CD4-positive, alpha-beta T cell treated with Interleukin-15 for 1 hour (primary cell): ENCODE data around the gene SLC43A3.
A peak's percentile ranks its signal among the peaks of the same experiment; 100 is the strongest.

ENCODE experiments used
- DNase-seq: peaks from one replicate; pipeline ENCODE4 v3.0.0-alpha.2; 2020

Gene SLC43A3

DNA sequence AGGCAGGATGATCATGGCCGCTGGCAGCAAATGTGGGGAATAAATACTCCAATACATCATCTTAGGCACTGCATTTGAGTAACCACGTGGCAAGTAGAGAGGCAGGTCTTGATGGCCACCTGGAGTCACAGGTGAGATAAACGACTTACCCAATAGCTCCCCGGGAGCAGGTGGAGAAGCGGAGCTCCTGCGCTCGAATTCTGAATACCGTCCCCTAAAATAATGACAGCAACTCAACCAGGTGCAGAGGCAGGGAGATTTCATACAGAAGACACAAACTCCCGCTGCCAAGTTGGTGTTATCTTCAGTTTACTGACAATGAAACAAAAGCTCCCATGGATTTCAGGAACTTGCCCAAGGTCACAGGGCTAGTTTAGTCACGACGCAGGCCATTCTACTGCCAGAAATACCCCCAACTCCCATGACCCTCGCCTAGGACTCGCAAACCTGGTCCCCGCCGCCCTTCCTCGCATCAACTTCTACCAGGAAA is 437 bp downstream of the SLC43A3 start:
- no peak for DNase-seq

DNA sequence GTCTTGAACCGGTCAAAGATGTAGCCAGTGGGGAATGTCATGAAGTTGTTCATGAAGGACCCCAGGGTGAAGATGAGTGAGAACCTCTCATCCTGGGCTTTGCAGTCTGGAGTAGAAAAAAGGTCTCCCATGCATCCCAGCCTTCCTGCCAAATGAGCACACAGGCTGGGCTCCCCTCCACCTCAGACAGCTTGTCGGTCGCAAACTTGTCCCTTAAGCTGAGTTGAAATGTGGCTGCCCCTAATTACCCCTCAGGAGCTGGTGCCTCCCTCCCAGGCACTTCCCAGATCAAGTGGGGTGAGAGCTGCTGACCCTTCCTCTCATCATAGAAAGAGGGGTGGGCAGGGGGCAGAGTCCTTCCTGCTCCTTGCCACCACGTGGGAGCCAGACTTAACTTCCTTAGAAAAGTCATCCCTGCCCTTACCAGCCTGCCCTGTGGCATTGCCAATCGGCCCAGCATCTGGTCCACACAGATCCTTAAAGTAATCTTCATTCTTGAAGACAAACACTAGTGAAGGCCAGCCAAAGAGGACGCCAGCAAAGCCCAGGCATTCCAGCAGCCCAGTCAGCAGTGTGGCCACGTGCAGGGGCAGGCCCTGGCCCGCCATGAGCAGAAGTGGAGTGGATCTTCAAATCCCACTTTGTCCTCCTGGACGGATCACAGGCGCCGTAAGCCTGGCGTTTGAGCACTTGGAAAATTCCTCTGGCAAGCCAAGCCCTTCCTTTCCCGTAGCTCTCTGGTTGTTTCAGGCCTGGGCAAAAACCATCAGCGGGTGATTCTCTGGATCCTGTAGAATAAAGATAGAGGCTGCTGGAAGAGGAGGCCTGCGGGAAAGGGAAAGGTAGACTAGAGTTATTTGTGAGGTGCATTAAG is 1.1 kb downstream of the SLC43A3 start:
- no peak for DNase-seq

DNA sequence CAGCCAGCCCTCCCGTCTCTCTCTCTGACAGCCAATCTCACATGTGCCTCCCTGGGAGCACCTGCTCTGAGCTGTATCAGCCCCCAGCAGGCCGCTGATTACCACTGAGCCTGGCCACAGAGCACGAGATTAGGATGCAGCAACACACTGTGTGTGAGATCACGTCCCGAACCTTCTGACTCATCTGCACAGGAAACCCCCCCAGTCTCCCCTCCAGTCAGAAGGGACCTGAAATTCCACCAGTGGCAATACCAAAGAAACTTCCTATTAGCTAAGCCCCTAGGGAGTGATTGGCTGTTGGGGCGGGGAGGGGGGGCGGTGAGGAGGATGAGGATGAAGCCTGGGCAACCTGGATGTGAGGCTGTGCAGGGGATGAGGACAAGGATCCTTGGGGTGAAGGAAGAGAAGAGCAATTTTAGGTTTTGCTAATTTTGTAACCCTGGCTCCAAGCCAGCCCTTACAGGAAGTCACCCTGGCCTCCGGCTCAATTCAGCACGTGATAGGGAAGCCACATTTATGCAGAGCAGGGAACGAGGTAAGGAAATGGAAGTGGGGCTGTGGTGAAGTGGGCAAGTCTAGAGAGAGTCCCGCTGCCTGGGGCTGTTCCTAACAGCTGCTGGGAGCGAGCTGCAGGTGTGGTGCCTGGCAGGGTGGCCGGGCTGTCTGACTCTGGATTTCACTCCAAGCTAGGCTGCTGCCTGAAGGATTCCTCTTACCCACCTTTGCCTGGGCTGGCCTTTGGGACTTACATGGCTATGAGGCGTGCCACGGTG is 1.9 kb downstream of the SLC43A3 start:
- DNase-seq, result peak; percentile 87

DNA sequence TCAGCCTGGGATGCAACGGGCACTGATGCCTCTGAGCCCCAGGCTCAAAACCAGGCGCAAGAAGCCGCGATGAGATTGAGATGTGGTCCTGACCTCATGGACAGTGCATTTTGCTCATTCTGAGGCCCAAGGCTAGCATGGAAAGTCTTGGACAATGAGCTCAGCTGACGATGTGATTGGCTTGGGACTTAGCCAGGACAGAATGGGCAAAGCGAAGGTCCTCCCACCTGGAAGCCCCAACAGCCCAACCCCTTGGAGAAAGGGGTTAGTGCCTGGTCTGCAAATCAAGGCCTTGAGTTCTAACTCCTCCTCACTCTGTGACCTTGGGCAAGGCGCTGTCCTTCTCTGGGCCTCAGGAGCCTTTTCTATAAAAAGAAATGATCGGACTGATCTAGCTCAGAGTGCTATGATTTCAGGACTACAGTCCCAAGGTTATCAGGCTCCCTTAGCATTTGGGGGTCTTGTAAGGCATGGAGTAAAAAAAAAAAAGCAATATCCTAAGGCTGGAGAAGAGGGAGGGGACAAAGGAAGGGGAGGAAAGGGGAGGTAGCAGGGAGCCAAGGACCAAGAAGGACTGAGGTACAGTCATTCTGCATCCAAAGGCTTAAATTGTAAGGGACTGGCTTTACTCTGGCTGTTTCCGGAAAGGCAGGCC is 2.7 kb downstream of the SLC43A3 start:
- DNase-seq, result no peak

DNA sequence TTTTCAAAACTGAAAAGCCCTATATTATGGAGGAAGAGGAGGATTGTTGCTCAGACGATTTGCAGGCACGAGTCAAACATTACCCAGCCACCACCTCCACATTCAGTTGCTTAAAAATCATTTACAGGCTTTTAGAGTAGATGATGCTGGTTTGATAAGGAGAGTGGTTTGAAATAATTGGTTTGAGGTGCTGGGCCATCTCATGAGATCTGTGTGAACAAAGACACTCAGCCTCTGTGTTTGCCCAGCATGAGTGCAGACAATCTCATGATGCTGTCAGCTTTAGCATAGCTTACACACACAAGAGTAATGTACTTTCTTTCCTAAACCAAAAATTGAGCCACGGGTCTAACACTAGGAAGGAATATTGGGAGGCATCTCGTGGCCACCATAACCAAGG is 4.3 kb downstream of the SLC43A3 start:
- no peak for DNase-seq

DNA sequence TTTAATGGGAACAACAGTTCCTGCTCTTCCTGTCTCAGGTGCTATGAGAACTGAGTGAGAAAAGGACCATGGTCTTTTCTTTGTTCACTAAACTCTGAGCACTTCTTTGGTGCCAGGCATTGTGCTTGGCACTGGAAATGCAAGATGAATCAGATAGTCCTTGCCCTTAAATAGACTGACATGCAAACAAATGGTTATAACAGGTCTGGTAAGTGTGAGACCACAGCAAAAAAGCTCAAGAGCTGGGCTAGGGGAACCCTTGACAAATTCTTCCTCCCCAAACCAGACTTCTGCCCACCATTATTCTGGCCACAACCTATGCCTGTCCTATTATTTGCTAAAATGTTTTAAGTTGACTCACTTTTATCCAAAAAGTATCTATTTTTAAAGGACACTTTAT is 5.1 kb downstream of the SLC43A3 start:
- no peak for DNase-seq

DNA sequence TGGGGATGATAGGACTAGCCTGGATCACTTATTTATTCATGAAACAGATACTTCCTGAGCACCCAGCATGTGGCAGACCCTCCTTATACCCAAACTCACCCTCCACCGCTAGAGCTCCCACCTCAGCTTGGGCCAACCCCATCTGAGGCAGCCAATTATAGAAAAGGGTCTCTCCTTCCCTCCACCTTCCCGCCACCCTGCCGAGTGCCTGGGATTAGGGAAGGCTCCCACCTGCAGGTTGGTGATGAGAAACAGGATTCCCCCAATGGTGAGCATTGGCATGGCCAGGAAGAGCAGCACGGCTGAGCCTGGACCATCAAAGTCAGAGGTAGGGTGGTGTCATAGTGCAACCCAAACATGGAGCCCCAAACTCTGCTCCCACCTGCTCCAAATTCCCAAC is 5.9 kb downstream of the SLC43A3 start:
- no peak for DNase-seq

DNA sequence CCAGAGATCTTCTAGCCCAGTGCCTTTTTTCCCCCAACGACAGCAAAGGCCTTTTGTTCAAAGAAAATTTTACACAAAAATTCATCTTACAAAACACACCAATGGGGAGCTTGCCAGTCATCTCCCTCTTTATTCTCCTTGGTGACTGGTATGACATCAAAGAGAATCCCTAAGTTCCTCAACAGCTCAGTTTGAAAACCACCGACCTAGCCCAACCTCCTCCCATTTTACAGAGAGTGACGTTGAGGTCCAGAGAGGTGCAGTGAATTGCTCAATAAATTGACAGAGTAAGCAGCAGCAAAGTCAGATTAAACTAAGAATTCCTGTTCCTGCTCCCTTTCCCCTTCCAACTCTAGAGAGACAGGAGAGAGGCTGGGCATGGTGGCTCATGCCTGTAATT is 7.8 kb downstream of the SLC43A3 start:
- DNase-seq, result no peak

DNA sequence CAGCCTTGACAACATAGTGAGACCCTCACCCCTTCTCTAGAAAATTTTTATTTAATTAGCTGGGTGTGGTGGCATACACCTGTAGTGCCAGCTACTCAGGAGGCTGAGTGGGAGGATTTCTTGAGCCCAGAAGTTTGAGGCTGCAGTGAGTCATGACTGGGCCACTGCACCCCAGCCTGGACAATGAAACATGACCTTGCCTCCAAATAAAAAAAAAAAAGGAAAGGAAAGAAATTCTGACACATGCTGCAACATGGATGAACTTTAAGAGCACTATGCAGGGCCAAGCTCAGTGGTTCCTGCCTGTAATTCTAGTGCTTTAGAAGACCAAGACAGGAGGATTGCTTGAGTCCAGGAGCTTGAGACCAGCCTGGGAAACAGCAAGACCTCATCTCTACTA is 8.8 kb downstream of the SLC43A3 start:
- no peak for DNase-seq

DNA sequence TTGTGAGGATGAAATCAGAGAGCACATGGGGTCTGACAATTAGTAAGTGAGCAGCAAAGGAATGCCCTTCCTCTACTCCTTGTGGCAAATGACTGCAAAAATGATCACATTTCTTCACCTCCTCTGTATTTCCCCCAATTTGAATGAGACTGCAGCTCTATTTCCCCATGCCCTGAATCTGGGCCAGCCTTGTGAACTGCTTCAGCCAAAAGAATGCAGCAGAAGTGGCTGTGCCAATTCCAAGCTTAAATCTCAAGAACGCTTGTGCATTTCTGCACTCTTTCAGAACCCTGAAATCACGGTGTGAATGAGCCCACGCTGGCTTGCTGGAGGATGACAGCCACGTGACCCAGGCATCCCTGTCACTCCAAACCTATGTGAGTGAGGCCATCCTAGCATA is 9.9 kb downstream of the SLC43A3 start:
- DNase-seq, result no peak

DNA sequence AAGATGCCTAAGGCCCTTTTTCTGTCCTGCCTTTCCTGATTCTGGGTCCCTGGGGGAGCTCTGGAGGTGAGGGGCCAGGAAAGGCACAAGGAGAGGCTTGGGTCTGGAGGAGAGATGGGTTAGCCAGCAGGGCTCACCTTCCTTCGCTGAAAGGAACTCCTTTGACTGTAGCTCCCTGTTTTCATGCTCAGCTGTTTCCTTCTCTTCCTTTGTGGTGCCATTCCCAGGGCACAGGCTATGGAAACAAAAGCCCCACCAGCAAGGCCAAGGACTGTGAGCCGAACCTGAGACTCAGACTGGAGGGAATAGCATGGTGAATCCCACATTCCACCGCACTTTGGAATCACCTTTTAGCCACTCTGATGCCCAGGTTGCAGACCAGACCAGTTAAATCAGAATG is 10.5 kb downstream of the SLC43A3 start:
- no peak for DNase-seq

DNA sequence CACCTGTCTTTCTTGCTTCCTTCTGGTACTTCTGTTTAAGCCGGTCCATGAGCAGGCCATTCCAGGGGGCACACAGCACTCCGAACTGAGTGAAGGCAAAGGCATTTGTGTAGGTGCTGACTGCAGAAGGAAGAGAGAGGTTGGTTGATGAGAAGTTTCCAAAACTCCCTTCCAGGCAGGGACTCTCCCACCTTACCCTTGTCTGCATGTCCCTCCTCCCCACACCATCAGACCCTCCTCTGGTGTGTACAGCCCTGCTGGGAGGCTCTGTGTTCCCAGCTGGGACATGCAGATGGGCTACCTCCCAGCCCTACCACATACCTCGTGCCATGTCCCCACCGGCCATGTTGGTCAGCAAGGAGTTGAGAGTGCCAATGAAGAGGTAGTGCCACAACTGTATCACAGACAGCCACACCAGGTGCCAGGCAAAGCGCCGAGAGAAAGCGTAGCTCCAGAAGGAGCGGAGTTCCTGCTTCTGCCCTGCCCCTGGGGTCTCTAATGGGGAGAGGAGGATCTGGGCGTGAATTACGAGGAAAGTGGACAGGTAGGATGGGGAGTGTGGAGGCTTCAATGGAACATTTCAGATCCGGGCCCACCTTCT is 12.2 kb downstream of the SLC43A3 start:
- DNase-seq, result no peak

DNA sequence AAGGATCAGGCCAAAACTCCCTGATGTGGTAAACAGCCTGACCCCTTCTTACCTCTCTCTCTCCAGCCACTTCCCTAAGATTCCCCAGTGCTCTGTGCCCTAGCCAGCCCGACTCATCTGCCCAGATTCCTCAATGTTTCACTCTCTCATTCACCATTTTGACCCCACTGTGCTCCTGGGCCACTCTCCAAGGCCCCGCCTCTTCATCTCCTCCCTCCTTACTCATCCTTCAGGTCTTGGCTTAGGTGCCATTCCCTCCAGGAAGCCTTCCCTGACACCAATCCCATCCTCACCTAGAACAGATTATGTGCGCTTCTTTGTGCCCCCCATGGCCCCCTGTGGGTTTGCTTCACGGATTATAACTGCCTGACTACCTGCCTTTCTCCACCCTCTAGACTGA is 13.2 kb downstream of the SLC43A3 start:
- DNase-seq, result no peak

DNA sequence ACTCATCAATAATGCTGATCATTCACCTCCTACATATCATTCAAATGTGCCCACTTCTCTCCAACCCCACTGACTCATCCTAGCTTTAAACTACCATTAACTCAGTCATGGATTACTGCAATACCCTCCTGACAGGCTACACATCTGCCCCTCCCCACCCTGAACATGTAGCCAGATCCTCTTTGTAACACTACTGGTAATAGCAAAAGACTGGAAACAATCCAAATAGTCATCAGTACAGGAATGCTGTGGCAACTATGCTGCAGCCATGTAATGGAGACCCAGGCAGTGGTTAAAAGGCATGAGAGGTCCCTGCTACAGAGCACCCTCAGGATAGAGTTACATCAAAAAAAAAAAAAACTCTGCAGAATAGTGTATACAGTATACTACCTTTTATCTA is 16.6 kb downstream of the SLC43A3 start:
- no peak for DNase-seq

DNA sequence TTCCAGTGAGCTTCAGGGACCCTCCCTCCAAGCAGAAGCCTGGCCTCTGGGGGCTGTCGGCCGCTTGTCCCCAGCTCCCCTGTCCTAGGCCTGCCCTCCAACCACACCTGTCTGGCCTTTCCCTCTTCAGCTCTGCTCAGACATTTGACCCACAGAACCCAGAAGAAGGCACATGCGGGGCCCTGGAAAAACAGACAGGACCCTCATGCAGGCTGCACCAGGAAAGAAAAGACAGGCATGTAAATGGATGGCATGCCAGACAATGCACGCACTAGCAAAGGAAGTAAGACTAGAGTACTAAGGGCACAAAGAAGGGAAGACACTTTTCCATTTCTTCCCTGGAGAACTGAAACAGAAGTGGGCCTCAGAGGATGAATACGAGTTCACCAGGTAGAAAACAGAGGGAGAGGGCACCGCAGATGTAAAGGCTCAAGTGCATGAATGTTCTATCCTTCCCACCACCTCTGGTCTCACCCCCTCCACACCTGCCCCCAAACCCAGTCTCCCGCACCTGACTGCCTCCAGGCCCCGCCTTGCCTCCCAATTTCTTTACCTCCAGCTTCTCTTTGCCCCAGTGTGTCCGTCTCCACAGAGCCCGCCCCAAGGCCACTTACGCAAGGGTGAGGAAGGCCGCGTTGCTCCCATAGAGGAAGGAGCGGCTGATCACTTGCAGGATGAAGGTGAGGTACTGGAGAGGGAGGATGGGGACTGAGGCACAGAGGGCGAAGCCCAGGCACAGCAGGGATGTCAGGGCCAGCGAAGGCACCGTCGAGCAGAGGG is 17.4 kb downstream of the SLC43A3 start:
- DNase-seq, result no peak

DNA sequence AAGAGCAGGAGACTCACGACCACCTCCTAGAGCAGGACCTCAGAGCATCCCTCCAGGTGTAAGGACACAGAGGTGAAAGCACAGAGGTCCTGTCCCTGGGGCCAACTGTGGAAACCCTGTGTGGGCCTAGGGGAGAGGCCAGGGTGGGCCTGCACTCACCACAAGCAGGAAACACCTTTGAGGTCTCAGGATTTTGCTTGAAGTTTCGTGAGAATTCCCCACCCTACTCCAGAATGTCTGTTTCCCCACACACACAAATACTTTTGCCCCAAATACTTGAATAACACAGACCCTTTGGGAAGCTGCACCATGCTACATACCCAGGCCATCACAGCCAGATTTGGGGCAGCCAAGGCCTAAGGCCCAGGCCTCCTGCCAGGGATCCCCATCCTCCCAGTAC is 18.1 kb downstream of the SLC43A3 start:
- no peak for DNase-seq

DNA sequence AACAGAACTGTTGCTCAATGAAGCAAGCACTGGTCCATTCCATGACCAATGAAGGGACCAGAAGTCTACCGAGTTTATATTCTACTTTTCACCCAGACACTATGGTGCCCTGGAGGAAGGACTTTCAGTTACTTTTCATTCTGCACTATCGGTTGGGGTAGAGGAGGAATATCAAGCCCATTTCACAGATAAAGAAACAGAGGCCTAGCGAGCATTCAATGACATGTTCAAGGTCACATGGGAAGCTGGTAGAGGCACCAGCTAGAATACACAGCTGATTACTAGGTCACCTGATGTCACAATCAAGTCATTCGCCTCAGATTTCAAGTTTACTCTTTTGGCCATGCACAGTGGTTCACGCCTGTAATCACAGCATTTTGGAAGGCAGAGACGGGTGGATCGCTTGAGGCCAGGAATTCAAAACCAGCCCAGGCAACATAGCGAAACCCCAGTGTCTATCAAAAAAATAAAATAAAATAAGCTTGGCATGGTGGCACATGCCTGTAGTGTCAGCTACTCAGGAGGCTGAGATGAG is 18.9 kb downstream of the SLC43A3 start:
- no peak for DNase-seq

DNA sequence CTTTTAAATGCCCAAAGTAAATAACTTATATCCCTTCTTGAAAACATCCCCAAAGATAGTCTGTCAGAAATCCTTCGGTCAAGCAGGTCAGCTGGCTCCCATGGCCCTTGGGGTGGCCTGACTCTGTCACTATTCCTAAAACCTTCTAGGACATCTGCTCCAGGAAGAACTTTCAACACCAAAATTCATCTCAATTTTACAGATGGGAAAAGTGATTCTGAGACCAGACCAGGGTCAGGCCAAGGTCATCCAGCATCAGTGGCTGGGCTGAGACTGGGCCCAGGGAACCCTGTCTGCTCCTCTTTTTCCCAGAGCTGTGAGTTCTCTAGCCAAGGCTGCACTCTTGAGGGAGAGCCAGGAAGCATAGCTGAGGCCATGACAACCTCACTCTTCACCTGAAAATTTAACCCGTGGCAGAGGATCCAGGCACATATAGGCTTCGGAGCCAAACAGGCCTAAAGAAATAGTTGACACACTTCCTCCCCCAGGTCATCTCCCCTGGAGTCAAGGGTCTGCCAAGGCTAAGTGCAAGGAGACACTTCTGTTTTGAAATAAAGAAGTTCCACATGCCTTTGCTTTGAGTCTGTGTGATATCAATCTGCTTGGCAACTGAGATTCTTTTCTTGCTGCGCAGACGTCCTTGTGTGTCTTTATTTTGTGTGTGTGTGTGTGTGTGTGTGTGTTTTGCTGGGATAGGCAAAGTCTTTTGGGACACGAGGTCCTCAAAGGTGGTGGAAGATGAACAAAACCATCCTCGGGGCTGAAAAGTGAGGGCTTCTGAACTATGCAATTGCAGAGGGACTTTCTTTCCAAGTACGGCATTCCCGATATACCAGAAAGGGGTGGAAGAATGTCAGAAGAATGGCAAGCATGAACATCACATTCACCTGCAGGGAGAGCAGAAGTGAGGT is 19.7 kb downstream of the SLC43A3 start:
- no peak for DNase-seq

DNA sequence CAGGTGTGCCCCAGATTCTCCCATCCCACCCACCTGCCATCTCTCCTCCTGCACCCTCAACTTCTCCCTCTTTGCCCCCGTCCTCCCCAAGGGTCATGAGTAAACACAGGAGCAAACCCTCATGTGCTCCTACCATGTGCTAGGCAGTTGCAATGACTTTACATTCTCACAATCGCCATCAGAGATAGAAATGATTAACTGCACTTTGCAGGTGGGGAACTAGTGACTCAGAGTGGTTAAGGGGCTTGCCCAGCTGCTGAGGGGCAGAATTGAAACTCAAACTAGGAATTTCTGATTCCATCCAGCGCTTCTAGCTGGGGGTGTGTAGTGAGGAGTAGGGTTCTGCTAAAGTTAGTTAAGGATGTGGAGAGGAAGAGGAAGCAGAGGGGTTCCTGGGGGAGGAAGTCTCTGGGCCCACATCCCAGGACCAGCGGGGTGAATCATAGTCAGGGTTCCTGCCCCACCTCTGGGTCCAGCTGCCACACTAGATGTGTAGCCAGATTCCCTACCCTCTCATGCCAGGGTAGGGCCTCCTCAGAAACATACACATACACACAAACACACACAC is 20.5 kb downstream of the SLC43A3 start:
- peak; percentile 23 for DNase-seq

DNA sequence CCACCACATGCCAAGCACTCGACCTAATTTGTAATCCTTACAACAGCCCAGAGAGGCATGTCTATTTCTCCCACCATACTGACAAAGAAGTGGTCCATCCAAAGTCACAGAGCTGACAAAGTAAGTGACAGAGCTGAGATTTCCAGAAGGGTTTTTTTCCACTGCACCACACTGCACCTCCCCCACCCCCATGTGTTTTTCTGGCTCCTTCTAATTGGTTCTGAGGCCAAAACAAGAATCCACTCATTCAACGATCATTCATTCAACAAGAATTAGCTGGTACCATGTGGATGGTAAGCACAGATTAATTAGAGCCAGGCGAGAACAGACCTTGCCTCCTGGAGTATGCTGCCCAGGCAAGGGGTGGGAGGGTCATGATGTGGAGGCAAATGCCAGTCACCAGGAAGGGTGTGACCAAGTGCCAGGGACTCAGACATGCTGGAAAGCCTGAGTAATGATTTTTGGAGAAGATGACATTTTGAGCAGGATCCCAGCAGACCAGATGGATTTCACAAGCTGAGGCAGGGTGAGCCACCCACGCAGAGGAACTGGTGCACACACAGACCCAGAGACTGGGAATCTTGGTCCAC is 21.6 kb downstream of the SLC43A3 start:
- no peak for DNase-seq
